NCI-H345 (cell line): ENCODE measurements around the gene TRIB2.
A peak's percentile ranks its signal among the peaks of the same experiment; 100 is the strongest.
"Not testable (repeated sequence)": the region's sequence is repeated elsewhere in the genome, so short reads cannot be mapped to it uniquely, and the experiment has no call there.

ENCODE experiments used
- DNase-seq: peaks from one replicate; lab custom pipeline; 2025; lab: John Stamatoyannopoulos, UW

TRIB2 gene

DNA sequence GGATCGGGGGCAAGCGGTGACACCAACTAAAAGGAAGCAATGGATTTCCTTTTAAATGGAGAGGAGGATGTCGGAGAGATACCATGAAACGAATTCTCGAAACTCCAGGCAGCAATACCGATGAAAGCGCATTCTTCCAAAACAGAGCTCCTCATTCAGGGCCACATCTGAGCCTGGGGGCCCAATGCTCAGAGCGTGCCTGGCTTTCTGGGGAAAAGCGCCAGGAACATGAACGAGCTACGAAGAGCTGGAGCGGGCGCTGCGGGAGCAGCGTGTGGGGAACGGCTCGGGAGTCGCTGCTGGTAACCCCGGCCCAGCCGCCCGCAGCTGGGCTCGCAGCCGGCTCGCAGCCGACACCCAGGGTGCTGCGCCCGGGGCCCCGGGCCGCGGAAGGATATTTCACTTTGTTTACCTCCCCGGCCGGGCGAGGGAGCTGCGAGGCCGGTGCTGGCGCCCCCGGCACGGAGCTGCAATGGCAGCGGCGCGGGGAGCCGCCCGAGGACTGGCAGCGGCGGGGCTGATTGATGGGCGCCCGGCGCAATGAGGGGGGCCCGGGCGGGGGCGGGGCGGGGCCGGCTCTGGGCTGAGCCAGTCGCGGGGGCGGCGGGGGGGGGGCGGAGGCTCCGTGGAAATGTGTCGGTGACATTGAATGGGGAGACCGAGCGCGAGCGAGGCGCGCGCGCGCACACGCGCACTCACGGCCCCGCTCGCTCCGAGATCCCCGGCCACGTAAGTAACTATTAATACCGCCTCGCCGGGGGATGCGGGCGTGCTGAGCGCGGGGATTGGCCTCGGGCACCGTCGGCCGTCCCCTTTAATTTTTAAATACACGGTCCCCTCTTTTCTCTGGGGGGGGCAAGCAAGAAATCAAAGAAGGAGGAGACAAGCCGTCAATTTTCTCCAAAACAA lies at the start of gene TRIB2:
Gene TRIB2, plus strand, starts transcription at position 655 of the 909 bp plus-strand sequence. CDS start 1,372 bp downstream, outside the sequence.
- peak; percentile 94 for DNase-seq

DNA sequence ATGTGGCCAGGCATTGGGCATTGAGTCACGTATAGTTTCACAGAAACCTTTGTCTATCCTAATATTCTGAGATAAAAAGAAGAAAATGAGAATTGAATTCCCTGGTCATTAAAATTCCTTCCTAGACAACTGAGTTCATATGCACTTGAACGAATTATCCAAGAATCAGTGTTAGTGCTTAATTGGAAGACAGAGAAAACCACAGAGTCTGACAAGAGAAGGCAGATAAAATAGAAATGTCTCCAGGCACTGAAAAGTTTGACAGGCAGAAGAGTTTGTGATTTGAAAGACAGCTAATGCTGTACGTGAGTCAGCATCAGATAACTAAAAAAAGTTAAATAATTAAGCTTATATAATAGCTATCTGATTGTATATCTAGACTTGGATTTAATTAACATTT lies 47.7 kb upstream of the TRIB2 start:
- DNase-seq, result no peak

DNA sequence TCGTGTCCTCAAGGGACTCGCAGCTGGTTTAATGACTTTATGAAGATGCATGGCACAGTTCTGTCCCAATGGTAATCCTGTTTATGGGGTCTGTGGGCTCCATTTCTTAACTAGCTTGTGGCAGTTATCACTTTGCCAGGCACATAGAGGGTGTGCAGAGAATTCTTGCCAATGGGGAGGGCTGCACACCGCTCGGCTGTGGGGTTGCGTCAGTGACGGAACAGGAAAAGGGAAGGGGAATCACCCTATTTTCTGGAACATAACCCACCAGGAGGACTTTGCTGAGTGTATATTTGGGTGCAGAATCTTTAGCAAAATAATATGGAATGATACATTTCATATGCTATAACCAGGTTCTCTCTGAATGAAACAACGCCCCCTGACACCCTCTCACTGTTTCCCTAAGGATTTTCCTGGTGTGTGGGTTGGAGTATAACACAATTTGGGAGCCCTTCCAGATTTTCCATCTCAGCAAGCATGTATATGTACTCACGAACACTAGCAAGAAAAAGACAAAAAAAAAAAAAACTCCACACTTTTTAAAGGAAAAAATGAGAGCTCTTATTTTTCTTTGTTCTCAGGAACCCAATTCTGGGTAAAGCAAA lies 43.9 kb upstream of the TRIB2 start:
- no peak for DNase-seq

DNA sequence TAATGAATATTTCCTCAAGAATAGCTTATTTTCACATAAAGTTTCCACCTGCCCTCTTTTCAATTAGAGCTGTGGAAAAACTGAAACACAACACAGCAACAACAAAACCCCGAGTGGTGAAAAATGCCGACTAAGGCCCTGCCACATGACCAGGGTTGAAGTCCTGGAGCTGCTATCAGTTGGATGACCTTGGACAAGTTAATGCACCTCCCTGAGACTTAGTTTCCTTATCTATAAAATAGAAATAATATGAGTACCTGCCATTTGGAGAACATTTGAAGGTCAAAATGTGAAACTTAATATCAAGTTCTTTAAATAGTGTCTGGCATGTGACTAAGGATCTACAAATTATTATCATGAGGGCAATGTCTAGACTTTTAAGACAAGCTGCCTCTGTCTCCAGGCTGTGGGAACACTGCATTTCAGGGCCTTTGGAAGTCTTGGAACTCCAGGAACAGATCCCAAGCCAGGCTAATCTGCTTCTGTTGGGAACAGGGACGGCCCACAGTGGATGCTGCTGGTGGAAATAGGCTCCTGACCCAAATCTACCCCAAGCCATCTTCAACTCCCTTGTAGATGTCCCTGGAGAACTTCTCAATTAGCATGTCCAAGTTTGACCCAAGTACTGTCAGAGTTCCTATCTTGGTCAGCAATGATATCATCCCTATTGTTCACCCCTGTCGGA lies 42.0 kb upstream of the TRIB2 start:
- no peak for DNase-seq

DNA sequence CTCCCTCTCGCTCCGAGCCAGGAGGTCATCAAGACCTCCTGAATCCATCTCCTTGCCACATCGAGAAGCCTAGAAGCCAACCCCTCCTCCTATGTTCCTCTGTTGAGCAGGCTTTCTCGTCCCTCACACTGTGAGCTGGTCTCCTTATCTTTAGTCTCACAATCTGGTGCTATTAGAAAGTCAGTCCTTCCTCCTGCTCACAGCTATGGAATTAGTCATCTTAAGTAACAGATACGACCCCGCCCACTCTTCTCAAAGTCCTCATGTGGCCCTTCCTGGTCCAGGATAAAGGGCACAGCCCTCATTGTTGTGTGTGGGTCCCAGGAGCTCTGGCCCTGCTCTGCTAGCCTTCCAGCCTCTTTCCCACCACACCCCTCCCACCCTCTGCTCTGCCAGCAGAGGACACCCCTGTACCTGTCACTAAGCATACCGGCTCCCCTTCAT lies 41.4 kb upstream of the TRIB2 start:
- DNase-seq, result no peak

DNA sequence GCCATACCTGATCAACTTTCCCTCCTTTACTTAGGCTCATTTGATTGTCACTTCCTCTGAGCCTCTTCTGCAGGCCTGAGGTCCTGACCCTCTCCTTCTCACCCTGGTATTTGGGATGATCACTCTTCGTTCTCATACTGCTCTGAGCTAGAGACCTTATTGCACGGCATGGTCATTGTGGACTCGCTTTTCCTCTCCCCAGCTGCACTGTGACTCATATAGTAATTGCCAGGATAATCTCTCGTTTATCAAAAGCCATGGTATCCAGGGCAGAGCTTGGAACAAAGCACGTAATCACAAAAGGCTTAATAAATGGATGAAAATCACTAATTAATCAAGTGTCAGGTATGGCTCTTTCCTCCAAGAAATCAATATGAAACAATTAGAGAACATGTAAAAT lies 40.9 kb upstream of the TRIB2 start:
- no peak for DNase-seq

DNA sequence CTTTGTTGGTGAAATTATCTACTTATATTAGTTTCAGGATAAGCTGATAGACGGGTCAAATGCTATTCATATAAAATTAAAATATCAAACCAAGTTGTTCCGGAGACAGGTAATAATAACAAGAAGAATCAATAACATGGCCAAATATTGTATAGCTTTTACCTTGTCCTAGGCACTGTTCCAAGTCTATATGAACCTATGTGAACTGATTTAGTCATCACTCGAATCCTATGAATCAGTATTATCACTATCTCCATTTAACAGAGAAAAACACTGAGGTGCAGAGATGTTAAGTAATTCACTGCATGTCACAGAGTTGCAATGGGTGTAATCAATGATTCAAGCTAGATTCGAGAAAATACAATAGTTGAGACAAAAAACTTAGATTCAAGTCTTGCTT lies 40.0 kb upstream of the TRIB2 start:
- DNase-seq, result no peak

DNA sequence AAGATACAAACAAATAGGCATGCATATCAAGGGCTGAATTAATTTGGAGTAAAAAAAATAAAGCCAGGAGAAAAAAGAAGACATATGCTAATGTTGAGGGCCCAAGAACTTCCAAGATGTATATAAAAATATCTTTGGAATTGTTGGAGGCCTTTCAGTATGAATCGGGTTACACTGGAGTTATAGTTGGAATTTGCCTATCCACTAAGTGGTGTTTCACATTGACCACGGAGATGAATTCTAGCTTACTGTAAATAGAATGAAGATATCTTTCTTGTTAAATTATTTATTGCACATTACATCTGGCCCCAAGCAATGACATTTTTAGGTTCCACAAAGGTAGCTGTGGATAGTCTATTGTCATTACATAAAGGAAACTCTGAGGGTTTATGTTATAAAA lies 38.5 kb upstream of the TRIB2 start:
- no peak for DNase-seq

DNA sequence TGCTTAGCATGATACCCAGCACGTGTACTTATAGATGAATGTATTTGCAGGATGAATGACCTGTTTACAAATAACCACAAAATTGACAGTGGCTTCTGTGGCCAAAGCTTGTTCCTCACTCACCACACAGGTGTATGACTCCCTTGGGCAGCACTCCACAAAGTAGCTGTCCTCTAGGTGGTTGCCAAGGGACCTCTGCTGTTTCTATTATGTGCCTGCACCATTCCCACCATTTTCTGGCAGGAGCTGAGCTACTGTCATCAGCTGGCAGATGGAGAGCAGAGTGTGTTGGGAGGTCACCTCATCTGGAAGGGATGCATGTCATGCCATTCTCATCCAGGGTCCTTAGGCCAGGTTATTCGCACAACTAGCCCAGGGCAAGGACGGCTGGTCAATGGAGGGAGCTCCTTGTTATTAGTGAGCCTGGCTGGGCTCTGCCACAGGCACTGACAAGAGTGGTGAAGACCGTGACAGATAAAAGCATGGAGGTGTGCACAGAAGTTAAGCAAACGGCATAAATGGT lies 37.1 kb upstream of the TRIB2 start:
- DNase-seq, result no peak

DNA sequence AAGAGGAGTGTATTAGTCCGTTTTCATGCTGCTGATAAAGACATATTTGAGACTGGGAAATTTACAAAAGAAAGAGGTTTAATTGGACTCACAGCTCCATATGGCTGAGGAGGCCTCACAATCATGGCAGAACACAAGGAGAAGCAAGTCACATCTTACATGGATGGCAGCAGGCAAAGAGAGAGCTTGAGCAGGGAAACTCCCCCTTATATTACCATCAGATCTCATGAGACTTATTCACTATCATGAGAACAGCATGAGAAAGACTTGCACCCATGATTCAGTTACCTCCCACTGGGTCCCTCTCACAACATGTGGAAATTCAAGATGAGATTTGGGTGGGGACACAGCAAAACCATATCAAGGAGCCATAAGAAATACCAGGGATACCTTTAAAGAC lies 36.6 kb upstream of the TRIB2 start:
- DNase-seq, result not testable (repeated sequence)

DNA sequence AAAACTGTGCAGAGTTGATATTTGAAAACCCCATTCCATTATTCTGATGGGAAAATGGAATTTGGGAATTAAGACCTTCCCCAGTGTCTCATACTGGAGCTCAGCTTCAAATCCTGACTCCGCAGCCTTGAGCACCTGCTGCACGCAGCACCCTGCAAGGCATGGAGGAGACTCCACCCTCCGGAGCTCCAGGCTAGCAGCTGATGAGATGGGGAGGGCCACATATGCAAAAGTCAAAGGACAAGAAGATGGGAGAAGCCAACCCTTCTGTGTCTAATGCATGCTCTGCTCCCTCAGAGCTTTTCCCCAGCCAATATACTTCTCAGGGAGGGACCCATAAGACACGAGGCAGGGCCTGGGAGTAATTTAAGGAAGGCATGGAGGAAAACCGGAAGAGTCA lies 34.7 kb upstream of the TRIB2 start:
- no peak for DNase-seq

DNA sequence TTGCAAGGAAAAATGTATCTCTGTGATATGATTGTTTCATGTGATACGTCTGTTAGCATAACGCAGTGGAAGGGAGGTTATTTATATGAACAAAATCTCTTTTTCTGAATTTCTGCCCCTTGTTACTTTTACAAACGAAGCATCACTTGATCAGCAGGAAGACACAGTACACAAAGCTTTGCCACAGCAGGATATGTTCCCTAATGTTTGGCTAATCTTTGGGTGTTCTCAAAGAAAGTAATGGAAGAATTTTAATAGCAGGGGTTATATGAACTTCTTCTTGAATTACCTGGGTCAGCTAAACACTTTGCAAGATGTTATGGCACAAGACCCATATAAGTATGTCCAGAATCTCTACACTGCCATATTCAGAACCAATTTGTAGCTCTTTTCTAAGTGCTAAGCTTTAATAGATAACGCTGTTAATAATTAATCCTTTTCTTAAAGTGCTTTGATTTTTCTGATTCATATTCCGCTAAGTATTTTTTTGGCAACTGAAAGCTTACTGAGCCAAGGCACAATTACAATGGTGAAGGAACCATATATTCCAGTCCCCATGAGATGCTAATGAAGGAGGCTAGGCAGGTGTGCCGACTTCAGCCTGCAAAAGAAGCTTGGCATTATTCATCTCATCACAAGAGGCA lies 33.2 kb upstream of the TRIB2 start:
- DNase-seq, result no peak

DNA sequence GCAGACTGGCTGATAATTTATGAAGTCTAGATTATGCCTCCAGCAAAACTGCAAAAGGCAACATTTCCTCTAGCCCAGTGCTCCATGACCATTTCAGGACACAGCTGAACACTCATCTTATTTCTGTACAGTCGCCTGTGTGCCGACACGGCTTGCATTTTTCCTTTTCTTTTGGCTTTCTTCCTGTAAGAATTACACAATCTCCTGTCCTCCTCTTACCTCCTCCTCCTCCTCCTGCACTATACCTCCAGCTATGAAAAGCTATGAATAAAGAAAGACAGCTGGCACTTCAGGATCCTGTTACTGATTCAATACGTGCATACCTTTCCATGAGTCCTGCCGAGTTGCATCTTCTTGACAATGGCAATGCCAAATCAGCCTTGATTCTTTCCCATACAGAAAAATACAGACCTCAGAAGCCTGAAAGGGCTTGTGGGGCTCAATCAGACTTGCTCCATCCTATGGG lies 32.2 kb upstream of the TRIB2 start:
- peak; percentile 3 for DNase-seq

DNA sequence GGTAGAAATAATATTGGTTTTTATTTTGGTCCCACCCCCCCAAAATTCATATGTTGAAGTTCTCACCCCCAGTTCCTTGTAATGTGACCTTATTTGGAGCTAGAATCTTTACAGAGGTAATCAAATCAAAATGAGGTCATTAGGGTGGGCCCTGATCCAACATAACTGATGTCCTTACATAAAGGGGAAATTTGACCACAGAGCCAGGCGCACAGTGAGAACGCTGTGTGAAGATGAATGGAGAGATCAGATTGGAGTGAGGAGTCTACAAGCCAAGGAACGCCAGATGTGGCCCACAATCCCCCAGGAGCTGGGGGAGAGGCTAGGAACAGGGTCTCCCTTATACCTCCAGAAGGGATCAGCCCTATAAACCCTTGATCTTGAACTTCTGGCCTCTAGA lies 31.6 kb upstream of the TRIB2 start:
- DNase-seq, result no peak

DNA sequence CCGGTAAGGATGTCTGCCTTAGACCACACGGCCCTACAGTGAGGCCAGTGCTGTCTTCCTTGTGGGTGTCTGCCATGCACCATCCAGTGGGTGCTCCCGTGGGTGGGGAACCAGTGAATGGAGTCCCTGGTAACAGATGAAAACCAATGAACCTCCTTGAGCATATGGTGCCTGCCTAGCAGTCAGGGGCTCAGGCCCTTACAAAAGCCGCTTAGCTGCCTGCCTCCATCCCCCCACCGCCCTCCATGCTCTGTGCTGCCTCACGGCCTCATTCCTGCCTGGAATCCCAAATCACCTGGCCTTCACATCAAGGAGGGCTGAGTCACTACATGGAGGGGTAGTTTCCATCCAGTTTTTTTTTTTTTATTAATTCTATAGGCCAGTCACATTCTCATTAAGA lies 30.8 kb upstream of the TRIB2 start:
- DNase-seq, result no peak

DNA sequence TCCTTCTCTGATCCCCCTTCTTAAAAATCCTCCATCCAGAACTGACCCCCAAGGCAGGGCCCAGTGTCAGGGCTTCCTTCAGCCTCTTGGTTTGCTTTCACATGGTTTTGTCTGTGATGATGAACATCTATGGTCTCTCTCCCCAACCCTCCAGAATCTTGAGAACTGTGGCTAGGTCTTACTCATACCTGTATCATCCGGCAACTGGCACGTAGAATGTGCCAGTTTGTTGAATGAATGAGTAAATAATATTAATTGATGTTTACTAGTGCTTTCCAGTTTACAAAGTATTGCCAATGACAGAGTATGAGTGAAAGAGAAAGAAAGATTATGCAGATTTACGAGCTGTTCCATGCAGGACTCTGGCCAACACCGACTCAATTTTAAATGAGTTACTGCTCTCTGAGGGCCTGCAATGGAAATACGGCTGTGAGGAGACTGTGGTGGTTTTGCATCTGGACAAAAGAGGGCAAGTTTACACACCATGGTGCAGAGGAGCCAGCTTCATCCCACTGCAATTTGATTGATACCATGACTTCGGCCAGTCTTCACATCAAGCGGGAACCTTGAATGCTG lies 29.9 kb upstream of the TRIB2 start:
- DNase-seq, result no peak

DNA sequence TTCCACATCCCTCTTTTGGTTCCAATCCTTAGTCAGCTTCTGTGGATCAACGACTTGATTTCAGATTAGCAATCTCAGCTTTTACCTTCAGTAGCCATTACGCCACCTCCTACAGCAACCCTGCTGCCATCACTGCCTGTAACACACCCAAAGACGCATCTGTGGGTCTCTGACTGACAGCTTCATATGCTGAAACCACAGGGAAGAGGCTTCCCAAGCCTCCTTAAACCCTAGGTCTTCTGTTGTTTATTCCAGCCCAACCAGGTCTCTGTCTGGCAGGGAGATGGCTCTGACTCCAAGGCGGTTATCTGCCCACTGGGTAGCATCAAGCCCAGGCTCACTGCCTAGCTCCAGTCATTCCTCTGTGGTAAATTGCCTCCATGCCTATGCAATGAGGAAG lies 28.6 kb upstream of the TRIB2 start:
- DNase-seq, result no peak

DNA sequence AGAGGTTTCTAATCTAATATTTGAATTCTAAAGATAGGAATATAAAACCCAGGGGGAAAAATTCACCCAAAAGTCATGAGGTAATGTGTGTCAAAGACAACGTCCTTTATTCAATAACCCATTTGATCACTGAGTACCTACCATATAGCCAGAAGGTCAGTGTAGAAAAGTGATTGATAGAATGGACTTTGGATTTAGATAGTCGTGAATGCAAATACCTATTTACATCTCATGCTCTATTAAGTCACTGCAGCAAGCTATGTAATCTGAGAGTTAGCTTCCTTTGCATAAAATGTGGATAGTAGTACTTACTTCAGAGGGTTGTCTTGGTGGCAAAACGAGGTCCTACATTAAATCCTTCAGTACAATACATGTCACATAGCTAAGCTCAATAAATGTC lies 27.8 kb upstream of the TRIB2 start:
- DNase-seq, result no peak

DNA sequence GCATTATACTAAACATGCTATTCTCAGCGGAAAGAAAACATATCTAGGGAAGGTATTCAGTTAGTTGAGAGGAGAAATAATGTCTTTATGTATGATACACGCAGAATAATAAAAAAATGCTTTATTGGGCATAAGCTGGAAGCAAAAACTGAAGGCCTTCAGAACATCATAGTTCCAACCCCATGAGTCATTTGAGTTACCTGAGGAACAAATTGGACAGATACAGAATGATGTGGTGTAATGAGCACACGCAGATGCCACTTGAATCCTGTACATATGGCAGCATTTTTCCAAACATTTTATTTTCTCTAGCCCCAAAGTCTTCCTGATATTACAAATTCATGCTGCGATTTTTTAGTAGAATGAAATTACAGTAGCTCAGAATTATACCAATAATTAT lies 23.2 kb upstream of the TRIB2 start:
- DNase-seq, result no peak

DNA sequence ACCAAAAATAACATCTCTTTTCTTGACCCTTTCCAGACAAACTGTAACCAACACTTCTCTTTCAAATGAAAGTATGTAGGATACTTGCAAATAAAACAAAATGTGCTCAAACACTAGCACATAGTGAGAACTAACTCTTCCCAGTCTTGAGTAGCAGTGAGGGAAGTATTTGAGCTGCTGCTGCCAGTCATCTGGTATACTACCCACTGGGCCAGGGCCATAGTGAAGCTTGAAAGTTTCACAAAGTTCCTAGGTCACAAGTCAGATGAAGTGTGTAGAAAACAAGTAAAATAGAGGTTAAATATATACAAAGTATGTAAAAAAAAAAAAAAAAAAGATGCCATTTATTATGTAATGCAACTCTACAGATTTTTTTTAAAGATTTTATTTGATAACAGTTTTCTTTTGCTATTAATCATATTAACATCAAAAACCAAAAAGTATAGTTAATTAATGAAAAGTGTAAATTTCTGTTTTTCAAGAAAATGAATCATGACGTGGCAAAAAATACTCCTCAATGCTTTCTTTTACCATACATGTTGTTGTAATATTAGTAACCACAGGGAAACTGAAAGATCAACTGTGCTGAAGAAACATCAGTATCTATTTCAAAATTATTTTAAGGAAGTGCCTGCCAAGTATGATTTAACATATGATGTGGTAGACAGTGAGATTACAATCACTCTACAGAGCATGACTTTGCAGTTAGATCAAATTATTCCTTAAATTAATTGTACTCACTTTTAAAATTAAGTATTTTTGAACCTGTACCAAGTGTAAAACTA lies 21.6 kb upstream of the TRIB2 start:
- no peak for DNase-seq

DNA sequence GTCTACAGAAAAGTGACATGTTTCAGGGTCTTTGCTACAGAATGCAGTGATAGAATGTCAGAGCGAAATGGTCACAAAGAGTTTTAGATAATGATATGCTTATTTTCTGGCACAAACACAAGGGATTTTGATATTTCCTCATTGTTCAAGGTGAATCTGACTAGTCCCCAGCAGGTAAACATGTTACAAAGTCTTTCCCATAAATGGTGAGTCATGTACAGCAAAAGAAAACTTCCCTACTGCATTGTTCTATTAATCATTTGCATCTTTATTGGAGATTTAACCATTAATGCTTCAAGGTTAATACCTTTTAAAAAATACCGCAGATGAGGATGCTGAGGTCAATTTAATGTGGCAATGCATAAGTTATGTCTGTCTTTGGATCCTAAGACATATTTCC lies 19.1 kb upstream of the TRIB2 start:
- DNase-seq, result no peak
